Measurements from ENCODE around the gene TRIP12. TPM values are rescaled to one million over a fixed set of nuclear protein-coding genes. Genes with fewer than 3 reads are reported as not detected.

TRIP12 gene
- polyA plus RNA-seq, 1 of the 3 experiments (the other 2 are of a cell fraction), result 30.3 TPM

DNA sequence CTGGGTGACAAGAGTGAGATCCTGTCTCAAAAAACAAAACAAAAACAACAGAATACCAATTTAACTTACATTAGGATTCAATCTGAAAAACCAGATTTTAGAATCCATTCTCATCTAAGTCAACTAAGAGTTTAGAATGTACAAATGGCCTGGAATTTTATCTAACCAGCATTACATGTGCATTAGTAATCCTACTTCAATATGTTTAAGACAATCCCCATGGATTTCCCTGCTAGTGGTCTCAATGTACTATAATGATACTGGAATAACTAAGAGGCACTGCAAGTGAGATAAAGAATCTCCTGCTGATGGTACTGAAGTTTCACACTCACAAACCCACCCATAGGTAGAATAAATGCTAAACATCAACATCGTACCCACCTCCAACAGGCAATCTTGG, 153.6 kb downstream of the TRIP12 start:
- H2AFZ ChIP-seq (ENCODE audit: low read depth), result no peak overlapping the region
- ChIA-PET POLR2A (no interaction called here), CTCF (interaction anchor here (4.0 kb wide), 1 partner anchor 12 kb away, joined by 39 read pairs; no protein-coding TSS in a partner anchor)
- no peaks in the 10 kb centered on the region for H3K9me3 ChIP-seq
- TF ChIP-seq GATA2 (CRISPR knock-in tag; IDR thresholded peaks at IDR 0.05) (no peak), FOXM1 (IDR thresholded peaks at IDR 0.05; ENCODE audit: low read depth) (no peak), MXI1 (IDR thresholded peaks at IDR 0.05; ENCODE audit: low read depth, low read length) (no peak), RXRA (IDR thresholded peaks at IDR 0.05; ENCODE audit: borderline replicate concordance, low read depth) (no peak), TAF1 (IDR thresholded peaks at IDR 0.05; ENCODE audit: borderline replicate concordance, low read depth, low read length) (no peak), EP300 (IDR thresholded peaks at IDR 0.05; ENCODE audit: borderline replicate concordance in 1 of 2, low read depth in 1 of 2, low read length in 1 of 2) (no peak), EZH2phosphoT487 (IDR thresholded peaks at IDR 0.05; ENCODE audit: borderline replicate concordance, low read depth) (no peak), CHD2 (IDR thresholded peaks at IDR 0.05; ENCODE audit: low read length, partially characterized antibody) (no peak), ELF1 (IDR thresholded peaks at IDR 0.05) (no peak), FOSL2 (IDR thresholded peaks at IDR 0.05; ENCODE audit: borderline replicate concordance, low read depth) (no peak)
- TF ChIP-seq, protein P1, sequence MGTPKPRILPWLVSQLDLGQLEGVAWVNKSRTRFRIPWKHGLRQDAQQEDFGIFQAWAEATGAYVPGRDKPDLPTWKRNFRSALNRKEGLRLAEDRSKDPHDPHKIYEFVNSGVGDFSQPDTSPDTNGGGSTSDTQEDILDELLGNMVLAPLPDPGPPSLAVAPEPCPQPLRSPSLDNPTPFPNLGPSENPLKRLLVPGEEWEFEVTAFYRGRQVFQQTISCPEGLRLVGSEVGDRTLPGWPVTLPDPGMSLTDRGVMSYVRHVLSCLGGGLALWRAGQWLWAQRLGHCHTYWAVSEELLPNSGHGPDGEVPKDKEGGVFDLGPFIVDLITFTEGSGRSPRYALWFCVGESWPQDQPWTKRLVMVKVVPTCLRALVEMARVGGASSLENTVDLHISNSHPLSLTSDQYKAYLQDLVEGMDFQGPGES (IDR thresholded peaks at IDR 0.05; ENCODE audit: low read depth, low read length), result no peak
- TF ChIP-seq, protein P2, sequence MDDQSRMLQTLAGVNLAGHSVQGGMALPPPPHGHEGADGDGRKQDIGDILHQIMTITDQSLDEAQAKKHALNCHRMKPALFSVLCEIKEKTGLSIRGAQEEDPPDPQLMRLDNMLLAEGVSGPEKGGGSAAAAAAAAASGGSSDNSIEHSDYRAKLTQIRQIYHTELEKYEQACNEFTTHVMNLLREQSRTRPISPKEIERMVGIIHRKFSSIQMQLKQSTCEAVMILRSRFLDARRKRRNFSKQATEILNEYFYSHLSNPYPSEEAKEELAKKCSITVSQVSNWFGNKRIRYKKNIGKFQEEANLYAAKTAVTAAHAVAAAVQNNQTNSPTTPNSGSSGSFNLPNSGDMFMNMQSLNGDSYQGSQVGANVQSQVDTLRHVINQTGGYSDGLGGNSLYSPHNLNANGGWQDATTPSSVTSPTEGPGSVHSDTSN (IDR thresholded peaks at IDR 0.05), result no peak
- no peak overlapping the region for H3K4me3 ChIP-seq (ENCODE audit: low read depth in 2 of 2, low read length in 1 of 2)
- no peak overlapping the region for H3K27ac ChIP-seq (ENCODE audit: low read depth in 2 of 2, low read length in 1 of 2)
- H3K4me2 ChIP-seq, result no peak overlapping the region
- no peaks in the 10 kb centered on the region for H3K4me1 ChIP-seq (ENCODE audit: control insufficient read depth in 1 of 2, insufficient read depth in 2 of 2, low read depth in 1 of 2, low read length in 1 of 2)
- H3K9ac ChIP-seq, result no peak overlapping the region
- H3K36me3 ChIP-seq (replicated peaks in 1 of 2; ENCODE audit: control insufficient read depth in 1 of 2, insufficient read depth in 2 of 2, low read length in 1 of 2), result peaks cover 86 to 91% of the 10 kb centered on the region in 2 experiments
- DNase-seq, result no peak
- H3K9me2 ChIP-seq, result no peaks in the 10 kb centered on the region
- H3K79me2 ChIP-seq (ENCODE audit: insufficient read depth), result no peaks in the 10 kb centered on the region
- H3F3A ChIP-seq (replicated peaks; ENCODE audit: insufficient read depth), result peaks cover 4% of the 10 kb centered on the region
- no peaks in the 10 kb centered on the region for H4K20me1 ChIP-seq (ENCODE audit: insufficient read depth)
- 100% methylated on average over 1 of the region's 1 CpG for WGBS (ENCODE audit: low lambda C conversion rate)
- H3K27me3 ChIP-seq (ENCODE audit: insufficient read depth), result no peaks in the 10 kb centered on the region

DNA sequence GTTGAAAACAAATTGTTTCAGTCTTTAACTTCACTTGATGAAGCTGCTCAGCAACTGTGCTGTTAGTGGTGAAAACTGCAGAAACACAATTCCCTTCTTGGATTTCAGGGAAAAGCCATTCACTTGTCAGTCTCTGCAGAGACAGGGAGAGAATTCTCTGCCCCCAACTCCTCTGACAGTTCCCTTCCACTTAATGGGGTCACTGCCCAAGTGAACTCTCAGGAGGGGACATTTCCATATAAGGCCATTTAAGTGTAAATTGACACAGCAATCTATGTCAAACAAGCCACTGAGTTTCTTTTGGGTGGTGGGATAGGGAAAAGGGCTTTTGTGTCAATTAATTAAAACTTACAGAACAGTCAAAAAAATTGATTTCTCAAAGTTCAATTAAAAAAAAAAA, 156.1 kb downstream of the TRIP12 start:
- CTCF ChIA-PET, result interaction anchor here (4.0 kb wide), 1 partner anchor 14 kb away, joined by 39 read pairs; no protein-coding TSS in a partner anchor
- no peak for DNase-seq
- Histone ChIP-seq H3K36me3 (replicated peaks in 1 of 2; ENCODE audit: control insufficient read depth in 1 of 2, insufficient read depth in 2 of 2, low read length in 1 of 2) (peaks cover 66 to 74% of the 10 kb centered on the region in 2 experiments), H2AFZ (ENCODE audit: low read depth) (no peak overlapping the region), H3K9me2 (no peaks in the 10 kb centered on the region), H3K4me1 (ENCODE audit: control insufficient read depth in 1 of 2, insufficient read depth in 2 of 2, low read depth in 1 of 2, low read length in 1 of 2) (no peaks in the 10 kb centered on the region), H3K9me3 (no peaks in the 10 kb centered on the region), H4K20me1 (ENCODE audit: insufficient read depth) (no peaks in the 10 kb centered on the region), H3F3A (replicated peaks; ENCODE audit: insufficient read depth) (no peaks in the 10 kb centered on the region), H3K4me3 (ENCODE audit: low read depth in 2 of 2, low read length in 1 of 2) (no peak overlapping the region), H3K4me2 (no peak overlapping the region), H3K9ac (no peak overlapping the region), H3K27ac (ENCODE audit: low read depth in 2 of 2, low read length in 1 of 2) (no peak overlapping the region), H3K27me3 (ENCODE audit: insufficient read depth) (no peaks in the 10 kb centered on the region), H3K79me2 (ENCODE audit: insufficient read depth) (no peaks in the 10 kb centered on the region)
- POLR2A ChIA-PET, result no interaction called here
- TF ChIP-seq MEF2A (IDR thresholded peaks at IDR 0.05; ENCODE audit: borderline replicate concordance, low read depth) (no peak), USF2 (IDR thresholded peaks at IDR 0.05; ENCODE audit: borderline replicate concordance, low read depth, low read length) (no peak), FOXM1 (IDR thresholded peaks at IDR 0.05; ENCODE audit: low read depth) (no peak), ELF1 (IDR thresholded peaks at IDR 0.05) (no peak), FOXJ3 (CRISPR knock-in tag; IDR thresholded peaks at IDR 0.05) (no peak), CTCF (IDR thresholded peaks at IDR 0.05) (no peak), SMC3 (IDR thresholded peaks at IDR 0.05; ENCODE audit: low read depth, low read length) (no peak), GATA2 (CRISPR knock-in tag; IDR thresholded peaks at IDR 0.05) (no peak), EP300 (IDR thresholded peaks at IDR 0.05; ENCODE audit: borderline replicate concordance in 1 of 2, low read depth in 1 of 2, low read length in 1 of 2) (no peak), GABPA (IDR thresholded peaks at IDR 0.05; ENCODE audit: low read depth) (no peak), NFIC (IDR thresholded peaks at IDR 0.05; ENCODE audit: borderline replicate concordance) (no peak)

All from SK-N-SH (cell line).